ENCODE data around the gene BMERB1.
"Not testable (repeated sequence)": the region's sequence is repeated elsewhere in the genome, so short reads cannot be mapped to it uniquely, and the experiment has no call there.

BMERB1 gene

GRCh38 chr16:15570666-15571065, 136.3 kb downstream of the BMERB1 start:
- not testable (repeated sequence) for DNase-seq

- DNase-seq, result no peak
Measured at GRCh38 chr16:15571557-15571956, 137.2 kb downstream of the BMERB1 start.

GRCh38 chr16:15572329-15573001, 138.1 kb downstream of the BMERB1 start:
- no peak for DNase-seq

- no peak for DNase-seq
Measured at GRCh38 chr16:15573274-15573895, 139.0 kb downstream of the BMERB1 start.

GRCh38 chr16:15573896-15574613, 139.7 kb downstream of the BMERB1 start:
- DNase-seq, result not testable (repeated sequence)

GRCh38 chr16:15574614-15574948, 140.2 kb downstream of the BMERB1 start:
- DNase-seq, result no peak

GRCh38 chr16:15575293-15576049, 141.1 kb downstream of the BMERB1 start:
- no peak for DNase-seq

- DNase-seq, result no peak
Measured at GRCh38 chr16:15576960-15577958, 142.9 kb downstream of the BMERB1 start.

GRCh38 chr16:15578824-15579223, 144.4 kb downstream of the BMERB1 start:
- DNase-seq, result no peak

- no peak for DNase-seq
Measured at GRCh38 chr16:15581127-15581815, 146.9 kb downstream of the BMERB1 start.

- DNase-seq, result no peak
Measured at GRCh38 chr16:15583526-15583925, 149.1 kb downstream of the BMERB1 start.

GRCh38 chr16:15585956-15586355, 151.6 kb downstream of the BMERB1 start:
- DNase-seq, result no peak

- no peak for DNase-seq
Measured at GRCh38 chr16:15586716-15587115, 152.3 kb downstream of the BMERB1 start.

- DNase-seq, result no peak
Measured at GRCh38 chr16:15587152-15587825, 152.9 kb downstream of the BMERB1 start.

- no peak for DNase-seq
Measured at GRCh38 chr16:15592324-15592723, 157.9 kb downstream of the BMERB1 start.

- no peak for DNase-seq
Measured at GRCh38 chr16:15593235-15593634, 158.8 kb downstream of the BMERB1 start.

- no peak for DNase-seq
Measured at GRCh38 chr16:15594711-15595320, 160.4 kb downstream of the BMERB1 start.

GRCh38 chr16:15597135-15597534, 162.7 kb downstream of the BMERB1 start:
- DNase-seq, result no peak

- DNase-seq, result no peak
Measured at GRCh38 chr16:15597822-15598647, 163.6 kb downstream of the BMERB1 start.

All from AML-193 (cell line).